Measurements from ENCODE around the gene SRSF3. TPM values are rescaled to one million over a fixed set of nuclear protein-coding genes. Genes with fewer than 3 reads are reported as not detected.

The SRSF3 gene
- total and polyA plus RNA-seq, 4 donors, result 145 to 267 (median 237) TPM

DNA sequence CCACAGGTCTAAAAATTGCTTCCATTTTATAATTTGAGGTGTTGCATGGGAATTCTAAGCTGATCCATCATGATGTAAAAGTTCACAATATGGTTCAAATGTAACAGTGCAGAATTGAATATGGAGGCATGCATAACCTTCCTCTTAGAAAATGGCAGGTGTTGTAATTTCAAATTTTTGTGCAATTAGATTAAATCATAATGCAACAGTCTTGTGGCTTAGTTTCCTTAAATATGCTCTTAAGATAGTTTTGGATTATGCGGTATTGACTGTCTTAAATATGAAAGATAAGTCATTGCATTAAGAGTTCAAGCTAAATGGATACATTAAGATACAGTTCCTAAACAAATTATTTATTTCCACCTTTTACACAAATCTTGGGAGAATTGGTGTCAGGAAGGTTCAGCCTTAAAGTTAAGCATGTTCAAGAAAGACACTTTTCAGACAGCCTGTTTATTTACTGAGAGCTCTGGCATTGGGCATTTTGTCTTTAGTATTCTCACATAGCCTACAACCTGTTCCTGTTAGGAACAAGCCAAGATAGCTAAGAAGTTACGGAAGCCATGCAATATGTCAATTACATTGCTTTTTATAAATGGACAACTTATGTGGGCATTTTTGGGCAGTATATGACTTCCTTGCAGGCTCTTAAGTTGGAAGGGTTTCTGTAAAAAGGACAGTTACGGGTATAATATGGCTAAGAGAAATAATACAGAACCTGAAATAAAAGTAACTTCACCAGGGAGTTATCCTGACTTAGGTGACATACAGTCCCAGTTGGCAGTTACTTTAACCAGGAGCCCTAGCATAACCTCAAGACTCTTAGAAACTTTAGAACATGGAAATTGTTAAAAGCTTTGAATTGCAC lies 9.3 kb downstream of the SRSF3 start:
- DNase-seq, result no peak
- ATAC-seq (ENCODE audit: insufficient read depth, low FRiP score), result no peak
- Histone ChIP-seq H3K27me3 (ENCODE audit: control insufficient read depth in 3 of 3, insufficient read depth in 3 of 3, low read length in 2 of 3) (no peaks in the 10 kb centered on the region), H3K9me3 (ENCODE audit: control insufficient read depth in 4 of 4, insufficient read depth in 3 of 4, low read length in 3 of 4) (no peaks in the 10 kb centered on the region), H3K4me3 (no peak overlapping the region), H3K9ac (ENCODE audit: insufficient read depth in 1 of 2, low read length in 2 of 2) (no peak overlapping the region), H3K4me1 (ENCODE audit: control insufficient read depth in 5 of 5, insufficient read depth in 5 of 5, low read length in 5 of 5) (peaks cover 7 to 46% (median 19%) of the 10 kb centered on the region in 5 donors), H3K27ac (ENCODE audit: low read depth in 1 of 2, low read length in 1 of 2) (no peak overlapping the region), H3K36me3 (ENCODE audit: control insufficient read depth in 4 of 4, insufficient read depth in 4 of 4, low read length in 4 of 4) (peaks cover 29 to 81% (median 64%) of the 10 kb centered on the region in 4 donors)
- TF ChIP-seq CTCF (IDR thresholded peaks at IDR 0.05; ENCODE audit: control extremely low read depth, extremely low read depth), result no peak
- 84 to 85% methylated on average over 3 of the region's 3 CpGs for WGBS, 2 donors

DNA sequence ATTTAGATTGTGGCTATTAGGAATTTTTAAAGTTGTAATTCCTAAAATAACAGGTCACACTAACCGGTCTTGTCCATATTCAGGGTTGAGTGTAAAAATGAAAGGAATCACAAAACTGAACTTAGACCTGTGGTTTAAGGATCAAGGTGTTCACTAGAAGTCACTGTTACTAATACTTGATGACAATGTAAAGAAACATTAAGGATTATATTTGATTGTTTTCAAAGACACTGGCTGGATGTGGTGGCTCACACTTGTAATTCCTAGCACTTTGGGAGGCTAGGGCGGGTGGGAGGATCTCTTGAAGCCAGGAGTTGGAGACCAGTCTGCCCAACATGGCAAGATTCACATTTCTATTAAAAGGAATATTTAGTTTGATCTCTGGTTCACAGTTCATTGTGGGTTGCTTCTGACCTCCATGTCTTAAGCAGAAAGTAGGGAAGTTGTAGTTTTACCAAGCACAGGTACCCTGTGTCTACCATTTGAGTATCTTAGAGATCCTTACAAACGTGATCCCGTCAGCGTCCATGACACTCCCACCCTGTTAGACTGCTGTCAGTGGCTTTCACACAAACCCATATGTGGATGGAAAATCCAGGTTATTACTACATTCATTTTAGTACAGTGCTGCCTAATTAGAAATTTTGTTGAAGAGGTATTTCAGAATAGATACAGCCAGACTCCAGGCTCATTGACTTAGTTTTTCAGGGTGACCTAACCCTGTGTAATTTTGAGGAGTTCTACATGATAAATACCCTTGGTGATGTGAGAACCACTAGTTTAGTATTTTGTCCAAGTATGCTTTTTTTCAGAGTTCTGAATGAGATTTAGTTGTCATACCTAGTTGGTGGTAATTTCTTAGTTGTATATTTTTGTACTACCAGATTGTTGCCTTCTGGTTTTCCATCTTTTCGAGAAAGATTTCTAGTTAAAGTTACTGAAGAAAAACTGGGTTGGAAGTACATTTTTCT lies 10.2 kb downstream of the SRSF3 start:
- Histone ChIP-seq H3K9me3 (ENCODE audit: control insufficient read depth in 4 of 4, insufficient read depth in 3 of 4, low read length in 3 of 4) (no peaks in the 10 kb centered on the region), H3K27me3 (ENCODE audit: control insufficient read depth in 3 of 3, insufficient read depth in 3 of 3, low read length in 2 of 3) (no peaks in the 10 kb centered on the region), H3K9ac (ENCODE audit: insufficient read depth in 1 of 2, low read length in 2 of 2) (no peak overlapping the region), H3K36me3 (ENCODE audit: control insufficient read depth in 4 of 4, insufficient read depth in 4 of 4, low read length in 4 of 4) (peaks cover 31 to 78% (median 61%) of the 10 kb centered on the region in 4 donors), H3K4me1 (ENCODE audit: control insufficient read depth in 5 of 5, insufficient read depth in 5 of 5, low read length in 5 of 5) (peaks cover 7 to 40% (median 10%) of the 10 kb centered on the region in 5 donors), H3K4me3 (no peak overlapping the region), H3K27ac (ENCODE audit: low read depth in 1 of 2, low read length in 1 of 2) (no peak overlapping the region)
- DNase-seq (no peak), ATAC-seq (ENCODE audit: insufficient read depth, low FRiP score) (no peak)
- 90 to 92% methylated on average over 6 of the region's 6 CpGs for WGBS, 2 donors
- no peak for TF ChIP-seq CTCF (IDR thresholded peaks at IDR 0.05; ENCODE audit: control extremely low read depth, extremely low read depth)

GRCh38 chr6:36605143-36605542 lies 11.0 kb downstream of the SRSF3 start:
- peak overlapping the region in 1 of 2 donors; percentile 22 for H3K27ac ChIP-seq (ENCODE audit: low read depth in 1 of 2, low read length in 1 of 2)
- peaks cover 1 to 34% (median 7%) of the 10 kb centered on the region in 5 donors for H3K4me1 ChIP-seq (ENCODE audit: control insufficient read depth in 5 of 5, insufficient read depth in 5 of 5, low read length in 5 of 5)
- WGBS, 2 donors, result 65 to 75% methylated on average over 5 of the region's 5 CpGs
- no peak for TF ChIP-seq CTCF (IDR thresholded peaks at IDR 0.05; ENCODE audit: control extremely low read depth, extremely low read depth)
- ATAC-seq (ENCODE audit: insufficient read depth, low FRiP score) (no peak), DNase-seq (no peak)
- no peaks in the 10 kb centered on the region for H3K9me3 ChIP-seq (ENCODE audit: control insufficient read depth in 4 of 4, insufficient read depth in 3 of 4, low read length in 3 of 4)
- H3K36me3 ChIP-seq (ENCODE audit: control insufficient read depth in 4 of 4, insufficient read depth in 4 of 4, low read length in 4 of 4), result peaks cover 27 to 74% (median 54%) of the 10 kb centered on the region in 4 donors
- H3K27me3 ChIP-seq (ENCODE audit: control insufficient read depth in 3 of 3, insufficient read depth in 3 of 3, low read length in 2 of 3), result no peaks in the 10 kb centered on the region
- H3K9ac ChIP-seq (ENCODE audit: insufficient read depth in 1 of 2, low read length in 2 of 2), result no peak overlapping the region
- H3K4me3 ChIP-seq, result no peak overlapping the region

All from lung (tissue), 12 donors.